Suppressor macrophage treated with lipopolysaccharide for 4 hours (primary cell): Measurements from ENCODE around the gene TNFRSF13B.
"Not testable (repeated sequence)": the region's sequence is repeated elsewhere in the genome, so short reads cannot be mapped to it uniquely, and the experiment has no call there.

Experiments used
- DNase-seq: peaks from one replicate; pipeline ENCODE4 v3.0.0-alpha.2; 2020

Gene TNFRSF13B

DNA sequence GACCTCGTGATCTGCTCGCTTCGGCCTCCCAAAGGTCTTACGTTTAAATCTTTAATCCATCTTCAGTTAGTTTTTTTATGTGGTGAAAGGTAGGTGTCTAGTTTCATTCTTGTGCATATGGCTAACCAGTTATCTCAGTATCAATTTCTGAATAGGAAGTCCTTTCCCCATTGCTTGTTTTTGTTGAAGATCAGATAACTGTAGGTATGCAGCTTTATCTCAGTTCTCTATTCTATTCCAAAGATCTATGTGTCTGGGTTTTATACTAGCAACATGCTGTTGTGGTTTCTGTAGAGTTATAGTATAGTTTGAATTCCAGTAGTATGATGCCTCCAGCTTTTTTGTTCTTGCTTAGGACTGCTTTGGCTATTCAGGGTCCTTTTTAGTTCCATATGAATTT, 65.2 kb downstream of the TNFRSF13B start:
- DNase-seq: no peak

DNA sequence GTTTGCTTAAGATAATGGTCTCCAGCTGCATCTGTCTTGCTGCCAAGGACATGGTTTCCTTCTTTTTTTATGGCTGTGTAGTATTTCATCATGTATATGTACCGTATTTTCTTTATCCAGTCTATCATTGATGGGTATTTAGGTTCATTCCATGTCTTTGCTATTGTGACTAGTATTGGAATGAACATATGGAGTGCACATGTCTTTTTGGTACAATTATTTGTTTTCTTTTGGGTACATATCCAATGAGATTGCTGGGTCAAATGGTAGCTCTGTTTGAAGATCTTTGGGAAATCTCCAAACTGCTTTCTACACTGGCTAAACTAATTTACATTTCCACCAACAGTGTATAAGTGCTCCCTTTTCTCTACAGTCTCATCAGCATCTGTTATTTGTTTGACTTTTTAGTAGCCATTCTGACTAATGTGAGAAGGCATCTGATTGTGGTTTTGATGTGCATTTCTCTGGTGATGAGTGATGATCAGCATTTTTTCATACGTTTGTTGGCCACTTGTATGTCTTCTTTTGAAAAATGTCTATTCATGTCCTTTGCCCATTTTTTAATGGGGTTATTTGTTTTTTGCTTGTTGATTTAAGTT, 66.2 kb downstream of the TNFRSF13B start:
- no peak for DNase-seq

DNA sequence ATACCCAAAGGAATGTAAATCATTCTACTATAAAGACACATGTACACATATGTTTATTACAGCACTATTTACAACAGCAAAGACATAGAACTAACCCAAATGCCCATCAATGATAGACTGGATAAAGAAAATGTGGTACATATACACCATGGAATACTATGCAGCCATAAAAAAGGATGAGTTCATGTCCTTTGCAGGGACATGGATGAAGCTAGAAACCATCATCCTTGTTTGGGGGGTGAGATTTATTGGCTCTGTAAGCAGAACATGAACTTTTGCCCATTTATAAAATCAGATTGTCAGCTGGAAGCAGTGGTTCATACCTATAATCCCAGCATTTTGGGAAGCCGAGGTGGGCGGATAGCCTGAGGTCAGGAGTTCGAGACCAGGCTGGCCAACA, 68.8 kb downstream of the TNFRSF13B start:
- not testable (repeated sequence) for DNase-seq

DNA sequence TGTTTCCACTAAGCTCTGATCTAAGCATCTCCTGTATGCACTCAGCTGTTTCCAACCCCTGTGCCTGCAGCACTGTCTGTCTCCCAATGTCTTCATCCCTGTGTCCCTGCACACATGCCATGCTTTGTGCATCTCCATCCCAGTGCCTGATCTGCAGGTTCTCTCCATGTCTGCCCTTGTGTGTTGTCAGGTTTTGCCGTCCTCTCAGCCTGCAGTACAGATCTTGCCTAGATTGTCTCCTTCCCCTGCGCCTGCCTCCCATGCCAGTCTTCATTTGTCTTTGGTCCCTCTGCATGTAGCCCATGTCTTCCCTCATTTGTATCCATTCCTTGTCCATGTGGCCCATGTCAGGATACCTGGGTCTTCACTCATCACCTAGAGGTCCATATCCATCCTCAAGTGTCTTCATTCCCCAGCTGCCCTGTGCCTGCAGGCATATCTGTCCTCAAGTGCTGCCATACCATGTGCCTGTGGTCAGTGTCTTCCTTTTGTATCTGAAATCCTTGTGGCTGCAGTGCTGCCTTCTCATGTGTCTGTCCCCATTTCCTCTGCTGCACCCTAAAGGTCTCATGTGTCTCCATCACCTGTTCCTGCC, 71.5 kb downstream of the TNFRSF13B start:
- DNase-seq: no peak

DNA sequence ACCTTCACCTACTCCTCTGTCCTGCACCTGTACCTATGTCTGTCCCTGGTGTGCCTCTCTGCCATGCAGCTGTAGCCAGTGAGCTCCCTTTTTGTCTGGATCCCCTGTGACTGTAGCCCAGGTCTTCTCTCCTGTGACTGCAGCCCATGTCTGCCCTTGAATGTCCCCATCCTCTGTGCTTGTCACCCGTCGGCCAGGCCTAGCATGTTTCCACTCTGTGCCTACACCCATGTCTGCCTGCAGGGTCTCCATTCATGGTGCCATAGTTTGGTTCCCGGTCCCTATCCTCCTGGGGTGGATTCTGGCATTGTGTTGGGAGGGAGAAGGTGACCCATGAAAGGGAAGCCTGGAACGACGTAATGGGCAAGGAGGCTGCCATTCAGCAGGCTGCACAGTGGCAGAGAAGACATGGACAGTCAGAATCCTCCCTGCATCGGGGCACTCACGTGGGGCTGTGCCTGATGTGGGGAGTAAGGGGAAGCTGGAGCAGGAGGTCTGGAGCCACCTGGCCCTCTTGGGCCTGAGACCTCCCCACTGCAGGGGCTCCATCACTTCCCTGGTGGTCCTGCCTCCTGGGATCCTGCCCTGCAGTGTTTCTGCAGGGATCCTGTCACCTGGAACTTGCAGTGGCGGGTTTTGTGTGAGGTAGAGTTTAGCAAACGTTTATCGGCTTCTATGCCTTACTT, 74.6 kb downstream of the TNFRSF13B start:
- DNase-seq: not testable (repeated sequence)

DNA sequence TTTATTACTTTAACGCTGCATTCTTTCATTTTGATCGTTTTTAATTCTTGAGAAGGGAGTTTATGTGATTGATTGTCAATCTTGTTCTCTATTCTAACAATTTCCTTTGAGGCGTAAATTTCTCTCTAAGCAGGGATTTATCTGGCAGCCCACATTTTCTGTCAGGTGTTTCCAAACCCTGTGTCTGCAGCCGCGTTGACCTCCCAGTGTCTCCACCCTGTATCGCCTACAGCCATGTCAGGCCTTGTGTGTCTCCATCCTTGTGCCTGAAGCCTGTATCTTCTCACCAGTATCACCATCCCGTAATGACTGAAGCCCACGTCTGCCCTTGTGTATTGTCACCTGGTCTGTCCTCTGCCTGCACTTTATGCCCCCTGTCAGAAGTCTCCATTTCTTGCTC, 75.7 kb downstream of the TNFRSF13B start:
- DNase-seq: not testable (repeated sequence)

DNA sequence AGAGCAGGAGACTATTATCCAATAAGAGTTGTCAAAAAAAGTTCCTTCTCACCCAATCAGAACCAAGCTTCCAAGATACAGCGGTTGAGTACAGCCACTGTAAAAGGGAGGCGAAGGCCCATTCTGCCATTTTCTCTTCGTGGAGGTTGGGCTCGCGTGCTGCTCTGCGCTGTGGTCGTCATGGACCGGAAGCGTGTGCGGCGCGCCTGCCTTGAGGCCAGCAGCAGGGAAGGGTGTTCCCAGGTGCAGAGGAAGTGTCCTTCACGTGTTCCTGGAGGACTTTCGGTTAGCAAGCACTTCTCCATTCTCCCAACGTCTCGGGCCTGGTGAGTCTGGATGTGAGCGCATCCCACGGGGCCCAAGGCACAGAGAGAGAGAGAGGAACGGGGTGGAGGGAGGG, 78.4 kb downstream of the TNFRSF13B start:
- not testable (repeated sequence) for DNase-seq

DNA sequence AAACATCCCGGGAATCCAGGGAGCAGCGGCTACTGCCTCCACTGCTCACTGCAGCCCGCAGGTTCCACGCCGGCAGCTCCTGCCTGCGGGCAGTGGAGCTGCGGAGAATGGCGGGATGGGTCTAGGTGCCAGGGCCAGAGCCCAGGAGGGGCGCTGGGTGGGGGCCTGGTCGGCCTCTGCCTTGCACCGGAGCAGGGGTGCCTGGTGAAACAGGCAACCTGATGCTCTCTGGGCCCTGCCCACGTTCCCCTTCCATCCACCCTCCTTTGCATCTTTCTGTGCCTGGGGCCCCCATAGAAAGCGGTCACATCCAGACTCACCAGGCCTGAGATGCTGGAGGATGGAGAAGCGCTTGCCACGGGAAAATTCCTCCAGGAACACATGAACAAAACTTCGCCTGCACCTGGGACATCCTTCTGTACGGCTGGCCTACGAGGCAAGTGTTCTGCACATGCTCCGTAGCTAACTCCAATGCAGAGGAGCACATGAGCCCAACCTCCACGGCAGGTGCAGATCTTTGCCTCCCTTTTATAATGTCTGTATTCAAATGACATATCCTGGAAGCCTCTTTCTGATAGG, 79.0 kb downstream of the TNFRSF13B start:
- DNase-seq: not testable (repeated sequence)

DNA sequence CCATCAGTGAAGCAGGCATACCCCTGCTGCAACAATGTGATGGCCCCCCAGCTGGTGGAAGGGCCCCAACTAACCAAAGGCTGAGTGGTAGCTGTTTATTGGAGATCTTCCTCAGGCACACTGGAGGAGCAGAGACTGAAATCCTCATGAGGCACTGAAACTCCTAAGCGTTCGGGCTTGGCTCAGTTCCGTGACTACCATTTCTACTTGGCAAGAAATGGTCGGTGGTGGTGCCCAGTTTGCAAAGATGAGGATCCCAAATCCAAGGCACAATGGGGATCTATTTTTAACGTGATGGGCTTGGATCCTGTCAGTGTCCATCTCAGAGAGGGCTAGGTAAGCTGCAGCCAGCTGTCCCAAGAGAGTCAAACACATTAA, 82.8 kb downstream of the TNFRSF13B start:
- DNase-seq: no peak
